HEK293 (cell line): ENCODE measurements around the gene LTN1.

ENCODE experiments used
- CTCF ChIA-PET: fragments of 350-600 bp; formaldehyde crosslinking; extraction: SDS; loops from one replicate; lab custom pipeline; 2021; ENCODE audit warnings: antibody characterized with exemption; lab: Yijun Ruan, JAX
- POLR2A ChIA-PET: fragments of 300-600 bp; formaldehyde crosslinking; extraction: SDS; loops from one replicate; lab custom pipeline; 2020; ENCODE audit warnings: antibody characterized with exemption, inconsistent platforms; lab: Yijun Ruan, JAX
- H3K27ac ChIP-seq: fragments of 200-500 bp; sonication (Bioruptor generic); 2 replicates; pipeline ENCODE4 v1.5.1; 2014; ENCODE audit warnings: low read depth, low read length, control low read depth, inconsistent platforms; ENCODE audit errors: extremely low read depth
- H3K36me3 ChIP-seq, 2 experiments: fragments of 200-500 bp in 1 of 2; sonication (Bioruptor generic) in 1 of 2; 1 replicate in 1 of 2; 2 replicates in 1 of 2; pipeline ENCODE4 v1.5.1; 2014 to 2017; ENCODE audit warnings: inconsistent platforms in 2 of 2, low read length in 2 of 2; ENCODE audit not compliant: control insufficient read depth in 2 of 2, insufficient read depth in 1 of 2
- H3K4me1 ChIP-seq: fragments of 200-500 bp; sonication (Bioruptor generic); 2 replicates; pipeline ENCODE4 v1.5.1; 2014; ENCODE audit warnings: mild to moderate bottlenecking, low read length, inconsistent platforms; ENCODE audit not compliant: control insufficient read depth, insufficient read depth
- H3K4me3 ChIP-seq: 2 replicates; pipeline ENCODE4 v1.5.1; 2011; ENCODE audit warnings: low read depth, mild to moderate bottlenecking, control low read depth, low read length, moderate library complexity
- H3K9me3 ChIP-seq: fragments of 200-500 bp; sonication (Bioruptor generic); 2 replicates; pipeline ENCODE4 v1.5.1; 2014; ENCODE audit warnings: low read depth, low read length, inconsistent platforms; ENCODE audit not compliant: control insufficient read depth, insufficient read depth
- CTCF ChIP-seq: fragments of 450-650 bp; formaldehyde crosslinking; IDR thresholded peaks from 2 replicates; pipeline ENCODE4 v1.5.1; 2016; ENCODE audit warnings: missing biosample characterization, missing genetic modification characterization
- MYNN ChIP-seq: fragments of 450-650 bp; formaldehyde crosslinking; IDR thresholded peaks from 2 replicates; pipeline ENCODE4 v1.5.1; 2016; ENCODE audit warnings: missing biosample characterization, missing genetic modification characterization, borderline replicate concordance
- PRDM2 ChIP-seq: fragments of 450-650 bp; formaldehyde crosslinking; IDR thresholded peaks from 2 replicates; pipeline ENCODE4 v1.5.1; 2016; ENCODE audit warnings: missing biosample characterization, missing genetic modification characterization, borderline replicate concordance
- SETDB1 ChIP-seq: IDR thresholded peaks from one replicate; pipeline ENCODE4 v1.6.1; 2017; ENCODE audit warnings: mild to moderate bottlenecking, low read length, moderate library complexity, mixed read lengths; ENCODE audit not compliant: insufficient read length
- ZNF10 ChIP-seq: fragments of 450-650 bp; formaldehyde crosslinking; IDR thresholded peaks from 2 replicates; pipeline ENCODE4 v1.5.1; 2017; ENCODE audit warnings: missing biosample characterization, missing genetic modification characterization
- ZNF114 ChIP-seq: fragments of 450-650 bp; formaldehyde crosslinking; IDR thresholded peaks from 2 replicates; pipeline ENCODE4 v1.5.0; 2017; ENCODE audit warnings: missing biosample characterization, missing genetic modification characterization
- ZNF174 ChIP-seq: fragments of 450-650 bp; formaldehyde crosslinking; IDR thresholded peaks from 2 replicates; pipeline ENCODE4 v1.5.0; 2017; ENCODE audit warnings: missing biosample characterization, mild to moderate bottlenecking, missing genetic modification characterization
- ZNF23 ChIP-seq: fragments of 450-650 bp; formaldehyde crosslinking; IDR thresholded peaks from 2 replicates; pipeline ENCODE4 v1.5.1; 2016; ENCODE audit warnings: missing biosample characterization, missing genetic modification characterization, borderline replicate concordance
- ZNF302 ChIP-seq: fragments of 450-650 bp; formaldehyde crosslinking; IDR thresholded peaks from 2 replicates; pipeline ENCODE4 v1.5.1; 2016; ENCODE audit warnings: missing biosample characterization, missing genetic modification characterization, low read depth
- ZNF362 ChIP-seq: fragments of 450-650 bp; formaldehyde crosslinking; IDR thresholded peaks from 2 replicates; pipeline ENCODE4 v1.5.1; 2016; ENCODE audit warnings: missing biosample characterization, missing genetic modification characterization
- ZNF501 ChIP-seq: fragments of 450-650 bp; formaldehyde crosslinking; IDR thresholded peaks from 2 replicates; pipeline ENCODE4 v1.5.1; 2016; ENCODE audit warnings: missing biosample characterization, missing genetic modification characterization
- ZNF571 ChIP-seq: fragments of 450-650 bp; formaldehyde crosslinking; IDR thresholded peaks from 2 replicates; pipeline ENCODE4 v1.5.0; 2017; ENCODE audit warnings: missing biosample characterization, missing genetic modification characterization
- ZNF629 ChIP-seq: fragments of 450-650 bp; formaldehyde crosslinking; IDR thresholded peaks from 2 replicates; pipeline ENCODE4 v1.5.1; 2017; ENCODE audit warnings: missing biosample characterization, missing genetic modification characterization

Gene LTN1

GRCh38 chr21:28992526-28993292 lies at the start of gene LTN1 (continued):
- peak; percentile 99 for TF ChIP-seq ZNF629

GRCh38 chr21:29034678-29035077 lies 42.0 kb upstream of the LTN1 start:
- no peak overlapping the region for H3K27ac ChIP-seq
- peaks cover 89 to 96% of the 10 kb centered on the region in 2 experiments for H3K36me3 ChIP-seq
- H3K4me3 ChIP-seq: no peak overlapping the region
- H3K9me3 ChIP-seq: no peaks in the 10 kb centered on the region
- ChIA-PET CTCF (no interaction called here), POLR2A (no interaction called here)
- H3K4me1 ChIP-seq: no peaks in the 10 kb centered on the region
- TF ChIP-seq ZNF174 (no peak), ZNF10 (tag by site-specific recombination) (no peak), ZNF23 (tag by site-specific recombination) (no peak), PRDM2 (tag by site-specific recombination) (no peak), ZNF362 (tag by site-specific recombination) (no peak)

- H3K27ac ChIP-seq: no peak overlapping the region
- peaks cover 81 to 98% of the 10 kb centered on the region in 2 experiments for H3K36me3 ChIP-seq
- H3K4me1 ChIP-seq: no peaks in the 10 kb centered on the region
- H3K4me3 ChIP-seq: no peak overlapping the region
- POLR2A ChIA-PET: interaction anchor here (1.1 kb wide), 1 partner anchor 31 kb away, joined by 3 read pairs; no protein-coding TSS in a partner anchor
- CTCF ChIA-PET: no interaction called here
- no peaks in the 10 kb centered on the region for H3K9me3 ChIP-seq
- no peak for TF ChIP-seq ZNF501
- TF ChIP-seq CTCF (tag by site-specific recombination): no peak
- no peak for TF ChIP-seq SETDB1
Measured at GRCh38 chr21:29033871-29034270, 41.2 kb upstream of the LTN1 start.

GRCh38 chr21:29033301-29033700 lies 40.6 kb upstream of the LTN1 start:
- no peaks in the 10 kb centered on the region for H3K9me3 ChIP-seq
- peaks cover 81 to 96% of the 10 kb centered on the region in 2 experiments for H3K36me3 ChIP-seq
- TF ChIP-seq ZNF571 (tag by site-specific recombination) (no peak), MYNN (no peak), ZNF114 (tag by site-specific recombination) (no peak), ZNF302 (no peak)
- ChIA-PET POLR2A (interaction anchor here (1.1 kb wide), 1 partner anchor 31 kb away, joined by 3 read pairs; no protein-coding TSS in a partner anchor), CTCF (no interaction called here)
- no peak overlapping the region for H3K27ac ChIP-seq
- no peaks in the 10 kb centered on the region for H3K4me1 ChIP-seq
- no peak overlapping the region for H3K4me3 ChIP-seq
